HepG2 (cell line): Measurements from ENCODE around the gene CHKB. TPM values are rescaled to one million over a fixed set of nuclear protein-coding genes. Genes with fewer than 3 reads are reported as not detected.
A peak's percentile ranks its signal among the peaks of the same experiment; 100 is the strongest.

Experiments used
- ADNP ChIP-seq: sonication (generic); formaldehyde crosslinking; IDR thresholded peaks from 2 replicates; pipeline ENCODE4 v1.4.0; 2020; ENCODE audit warnings: missing genetic modification reagents
- BCLAF1 ChIP-seq: fragments of 450-650 bp; IDR thresholded peaks from 2 replicates; pipeline ENCODE4 v1.6.1; 2017; ENCODE audit warnings: mild to moderate bottlenecking
- CENPT ChIP-seq: sonication (generic); formaldehyde crosslinking; IDR thresholded peaks from 2 replicates; pipeline ENCODE4 v1.8.0; 2022; ENCODE audit warnings: low read depth, mild to moderate bottlenecking, moderate library complexity, missing genetic modification reagents
- FOSL2 ChIP-seq: sonication (generic); formaldehyde crosslinking; IDR thresholded peaks from 2 replicates; pipeline ENCODE4 v1.4.0; 2020; ENCODE audit warnings: missing genetic modification reagents
- HNRNPL ChIP-seq: fragments of 200-400 bp; formaldehyde crosslinking; IDR thresholded peaks from 2 replicates; pipeline ENCODE4 v1.6.1; 2017; ENCODE audit warnings: mild to moderate bottlenecking, low read depth, low read length
- MAX ChIP-seq: IDR thresholded peaks from 2 replicates; pipeline ENCODE4 v1.6.1; 2012; ENCODE audit warnings: inconsistent platforms
- MTF1 ChIP-seq: sonication (generic); formaldehyde crosslinking; IDR thresholded peaks from 2 replicates; pipeline ENCODE4 v1.5.0; 2020; ENCODE audit warnings: missing genetic modification reagents
- POGZ ChIP-seq: sonication (generic); formaldehyde crosslinking; IDR thresholded peaks from 2 replicates; pipeline ENCODE4 v1.4.0; 2020; ENCODE audit warnings: mild to moderate bottlenecking, missing genetic modification reagents
- REST ChIP-seq, 2 experiments: IDR thresholded peaks; 2 replicates each; pipeline ENCODE4 v1.6.1; 2011 to 2012; ENCODE audit warnings: low read length in 2 of 2, borderline replicate concordance in 1 of 2, low read depth in 1 of 2, mild to moderate bottlenecking in 1 of 2, moderate library complexity in 1 of 2
- SIN3B ChIP-seq: fragments of 150-350 bp; IDR thresholded peaks from 2 replicates; pipeline ENCODE4 v1.6.1; 2014; ENCODE audit warnings: low read length
- SMAD3 ChIP-seq: sonication (generic); formaldehyde crosslinking; IDR thresholded peaks from 2 replicates; pipeline ENCODE4 v1.4.0; 2020; ENCODE audit warnings: missing genetic modification reagents
- SNAI1 ChIP-seq: sonication (generic); formaldehyde crosslinking; IDR thresholded peaks from 2 replicates; pipeline ENCODE4 v1.5.0; 2020; ENCODE audit warnings: mild to moderate bottlenecking, missing genetic modification reagents, borderline replicate concordance
- SRF ChIP-seq: IDR thresholded peaks from 2 replicates; pipeline ENCODE4 v1.6.1; 2011; ENCODE audit warnings: mild to moderate bottlenecking, low read depth, low read length, moderate library complexity
- THAP8 ChIP-seq: sonication (generic); formaldehyde crosslinking; IDR thresholded peaks from 2 replicates; pipeline ENCODE4 v1.5.1; 2020; ENCODE audit warnings: missing genetic modification reagents, mild to moderate bottlenecking, borderline replicate concordance
- ZBTB44 ChIP-seq: sonication (generic); formaldehyde crosslinking; IDR thresholded peaks from 2 replicates; pipeline ENCODE4 v1.4.0; 2020; ENCODE audit warnings: missing genetic modification reagents
- ZNF230 ChIP-seq: sonication (generic); formaldehyde crosslinking; IDR thresholded peaks from 2 replicates; pipeline ENCODE4 v1.4.0; 2020; ENCODE audit warnings: mild to moderate bottlenecking, missing genetic modification reagents
- ZNF235 ChIP-seq: sonication (generic); formaldehyde crosslinking; IDR thresholded peaks from 2 replicates; pipeline ENCODE4 v1.8.1; 2023; ENCODE audit warnings: mild to moderate bottlenecking, missing genetic modification reagents, borderline replicate concordance
- ZNF329 ChIP-seq: sonication (generic); formaldehyde crosslinking; IDR thresholded peaks from 2 replicates; pipeline ENCODE4 v1.9.0; 2021; ENCODE audit warnings: low read depth, mild to moderate bottlenecking, missing genetic modification reagents
- ZNF430 ChIP-seq: sonication (generic); formaldehyde crosslinking; IDR thresholded peaks from 2 replicates; pipeline ENCODE4 v1.9.0; 2021; ENCODE audit warnings: mild to moderate bottlenecking, missing genetic modification reagents
- ZNF496 ChIP-seq: sonication (generic); formaldehyde crosslinking; IDR thresholded peaks from 2 replicates; pipeline ENCODE4 v1.8.1; 2023; ENCODE audit warnings: mild to moderate bottlenecking, moderate library complexity, missing genetic modification reagents; ENCODE audit not compliant: insufficient replicate concordance
- ZNF724P ChIP-seq: sonication (generic); formaldehyde crosslinking; IDR thresholded peaks from 2 replicates; pipeline ENCODE4 v1.8.0; 2022; ENCODE audit warnings: missing genetic modification reagents, borderline replicate concordance
- ZNF841 ChIP-seq: sonication (generic); formaldehyde crosslinking; IDR thresholded peaks from 2 replicates; pipeline ENCODE4 v1.8.1; 2023; ENCODE audit warnings: missing genetic modification reagents, borderline replicate concordance
- polyA plus RNA-seq, 8 experiments: library from polyadenylated mRNA; depleted of rRNA in 3 of 8; stranded (reverse) in 7 of 8; unstranded in 1 of 8; fragments of >200 nt; fragmentation: Illumina TruSeq in 4 of 8; extraction: Trizol in 4 of 8; gene quantifications; 2 replicates each; pipeline versions ENCODE4 v1.2.1 to v1.2.3, GENCODE V29; 2011 to 2016; ENCODE audit warnings: low read depth in 4 of 8, missing spikeins in 1 of 8, mixed read lengths in 1 of 8; ENCODE audit not compliant: insufficient read depth in 1 of 8
- total RNA-seq, 5 experiments: library from RNA; depleted of rRNA; stranded (reverse); fragments of >200 nt; fragmentation: Illumina TruSeq; extraction: Trizol; gene quantifications; 2 replicates each; pipeline ENCODE4 v1.2.3, GENCODE V29; 2016; ENCODE audit warnings: low read depth in 1 of 5

The CHKB gene
- total and polyA plus RNA-seq, 2 of the 13 experiments (the other 11 are each of a cell fraction or from before 2014, with no cell fraction given): 24.5 to 42.7 TPM

GRCh38 chr22:50599816-50600455 is 17.3 kb upstream of the CHKB start (continued):
- TF ChIP-seq ZBTB44 (CRISPR knock-in tag): peak; percentile 99
- peak; percentile 98 for TF ChIP-seq MTF1 (CRISPR knock-in tag)
- TF ChIP-seq ZNF430 (CRISPR knock-in tag): peak; percentile 100
- TF ChIP-seq SRF: no peak
- TF ChIP-seq ZNF329 (CRISPR knock-in tag): peak; percentile 91
- peak; percentile 99 for TF ChIP-seq ZNF724P
- 0 out of 2 replicates have a peak, but pooled peaks have one; percentile 33 for TF ChIP-seq ADNP
- TF ChIP-seq CENPT (CRISPR knock-in tag): peak; percentile 97; the same call in 1 of the 2 replicates
- TF ChIP-seq REST (IDR thresholded peaks at IDR 0.05; ENCODE audit: borderline replicate concordance in 1 of 2, low read depth in 1 of 2, low read length in 2 of 2): peak; percentile 98 to 99
- TF ChIP-seq THAP8 (CRISPR knock-in tag): peak; percentile 92
- no peak for TF ChIP-seq POGZ (CRISPR knock-in tag)
- TF ChIP-seq ZNF841 (CRISPR knock-in tag): peak; percentile 97
- peak; percentile 98 for TF ChIP-seq ZNF235 (CRISPR knock-in tag)
- peak; percentile 89 for TF ChIP-seq MAX
- TF ChIP-seq SMAD3 (CRISPR knock-in tag): peak; percentile 99
- no peak for TF ChIP-seq BCLAF1
- TF ChIP-seq ZNF230 (CRISPR knock-in tag): peak; percentile 96
- TF ChIP-seq FOSL2 (CRISPR knock-in tag): peak; percentile 79
- TF ChIP-seq SNAI1 (CRISPR knock-in tag): peak; percentile 98
- TF ChIP-seq HNRNPL: no peak
- TF ChIP-seq ZNF496 (CRISPR knock-in tag): peak; percentile 67
- peak; percentile 56 for TF ChIP-seq SIN3B
